OCI-LY1 (cell line): ENCODE data around the gene KATNAL2.

Source experiments
- CTCF ChIP-seq: fragments of 200-600 bp; sonication (generic), shearing (Covaris generic); IDR thresholded peaks from 2 replicates; pipeline ENCODE4 v1.5.1; 2017; ENCODE audit warnings: mild to moderate bottlenecking, antibody characterized with exemption, low read length, moderate library complexity, mixed read lengths
- EZH2 ChIP-seq: fragments of 200-600 bp; sonication (generic), shearing (Covaris generic); IDR thresholded peaks from 2 replicates; pipeline ENCODE4 v1.8.0; 2017; ENCODE audit warnings: borderline replicate concordance, mixed run types, mild to moderate bottlenecking, antibody characterized with exemption, low read length, moderate library complexity, mixed read lengths

DNA sequence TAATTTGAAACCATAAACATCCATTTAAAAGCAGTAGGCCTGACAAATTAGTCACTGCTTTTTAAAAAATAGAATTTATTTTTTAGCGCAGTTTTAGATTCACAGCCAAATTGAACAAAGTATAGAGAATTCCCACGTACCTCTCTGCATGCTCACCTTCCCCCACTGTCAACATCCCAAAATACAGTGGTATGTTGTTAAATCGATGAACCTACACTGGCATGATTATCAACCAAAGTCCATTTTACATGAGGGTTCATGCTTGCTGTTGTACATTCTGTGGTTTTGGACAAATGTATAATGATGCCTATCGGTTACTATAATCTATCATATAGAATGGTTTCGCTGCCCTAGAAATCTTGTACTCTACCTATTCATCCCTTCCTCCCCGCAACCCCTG lies 123.6 kb downstream of the KATNAL2 start:
- no peak for TF ChIP-seq CTCF
- no peak for TF ChIP-seq EZH2
